SK-N-MC (cell line): Measurements from ENCODE around the gene R3HCC1L.

Experiments
- DNase-seq: peaks from one replicate; pipeline ENCODE4 v3.0.0-alpha.2; 2011; ENCODE audit warnings: low read depth, low spot score
- H3K27ac ChIP-seq: fragments of 200-600 bp; sonication (generic); 2 replicates; pipeline ENCODE4 v1.5.1; 2016; ENCODE audit warnings: mixed run types
- H3K36me3 ChIP-seq: fragments of 200-600 bp; sonication (generic); 2 replicates; pipeline ENCODE4 v1.6.1; 2017; ENCODE audit warnings: antibody characterized with exemption, low read length, mixed read lengths; ENCODE audit not compliant: insufficient read depth
- H3K4me3 ChIP-seq: fragments of 200-600 bp; sonication (generic); 2 replicates; pipeline ENCODE4 v1.5.1; 2016
- H3K9ac ChIP-seq: fragments of 200-600 bp; sonication (generic); 2 replicates; pipeline ENCODE4 v1.8.0; 2017; ENCODE audit warnings: mixed run types, mixed read lengths; ENCODE audit not compliant: insufficient read length
- H3K9me3 ChIP-seq: fragments of 200-600 bp; sonication (generic); 2 replicates; pipeline ENCODE4 v1.6.1; 2017; ENCODE audit warnings: low read depth, mild to moderate bottlenecking, antibody characterized with exemption, low read length, moderate library complexity, mixed read lengths
- EZH2 ChIP-seq: fragments of 200-600 bp; sonication (generic); IDR thresholded peaks from one replicate; pipeline ENCODE4 v1.6.1; 2017; ENCODE audit warnings: antibody characterized with exemption
- FOXP2 ChIP-seq: optimal IDR thresholded peaks from 2 replicates; pipeline ENCODE3; 2011; ENCODE audit warnings: mild to moderate bottlenecking, moderate library complexity; ENCODE audit not compliant: insufficient read depth; ENCODE audit errors: extremely low read length, control extremely low read depth

Gene R3HCC1L

GRCh38 chr10:98294270-98294627 lies 159.8 kb downstream of the R3HCC1L start:
- Histone ChIP-seq H3K9me3 (no peaks in the 10 kb centered on the region), H3K36me3 (no peaks in the 10 kb centered on the region), H3K4me3 (no peak overlapping the region), H3K9ac (no peak overlapping the region), H3K27ac (no peak overlapping the region)
- no peak for DNase-seq
- TF ChIP-seq EZH2 (no peak), FOXP2 (no peak)
